ENCODE data around the gene ROM1.
"Not testable (repeated sequence)": the region's sequence is repeated elsewhere in the genome, so short reads cannot be mapped to it uniquely, and the experiment has no call there.

The ROM1 gene

GRCh38 chr11:62646825-62647608, 34.0 kb downstream of the ROM1 start:
- no peaks in the 10 kb centered on the region for H3K27me3 ChIP-seq
- H3K9me3 ChIP-seq (replicated peaks in 1 of 11): no peaks in the 10 kb centered on the region
- H3K27ac ChIP-seq: peak overlapping the region in 3 of 11 experiments; percentile 15 to 98 (median 22); a peak in 3 of 22 replicates
- peak overlapping the region in 8 of 11 experiments; percentile 42 to 100 (median 94); a peak in 15 of 22 replicates for H3K9ac ChIP-seq
- peaks cover 11 to 74% (median 53%) of the 10 kb centered on the region in 11 experiments; a peak in 19 of 22 replicates for H4K20me1 ChIP-seq
- H3K4me2 ChIP-seq: peak overlapping the region; percentile 53 to 91 (median 69)
- peaks cover 39 to 64% (median 55%) of the 10 kb centered on the region in 10 experiments for H3K4me1 ChIP-seq
- no peak for TF ChIP-seq Cebpa-rat (IDR thresholded peaks at IDR 0.05)
- peak overlapping the region in 7 of 10 experiments; percentile 51 to 99 (median 89); a peak in 9 of 20 replicates for H3K4me3 ChIP-seq
- peaks cover 53 to 80% (median 66%) of the 10 kb centered on the region in 11 experiments for H3K36me3 ChIP-seq

- no peaks in the 10 kb centered on the region for H3K27me3 ChIP-seq
- H3K9ac ChIP-seq: peak overlapping the region in 9 of 11 experiments; percentile 24 to 100 (median 92); a peak in 15 of 22 replicates
- H3K4me2 ChIP-seq: peak overlapping the region in 10 of 11 experiments; percentile 53 to 91 (median 69); a peak in 17 of 22 replicates
- H3K9me3 ChIP-seq (replicated peaks in 1 of 11): no peaks in the 10 kb centered on the region
- H3K36me3 ChIP-seq: peaks cover 47 to 74% (median 60%) of the 10 kb centered on the region in 11 experiments
- H3K4me1 ChIP-seq: peaks cover 43 to 63% (median 54%) of the 10 kb centered on the region in 10 experiments
- H3K27ac ChIP-seq: peak overlapping the region in 4 of 11 experiments; percentile 10 to 36 (median 18); a peak in 3 of 22 replicates
- H4K20me1 ChIP-seq: peaks cover 11 to 74% (median 47%) of the 10 kb centered on the region in 11 experiments; a peak in 19 of 22 replicates
- H3K4me3 ChIP-seq: no peak overlapping the region
- TF ChIP-seq Cebpa-rat (IDR thresholded peaks at IDR 0.05): no peak
Observed at GRCh38 chr11:62647609-62648005, 34.5 kb downstream of the ROM1 start.

- Histone ChIP-seq H3K9me3 (replicated peaks in 1 of 11) (no peaks in the 10 kb centered on the region), H3K9ac (peak overlapping the region in 9 of 11 experiments; percentile 24 to 100 (median 92); a peak in 14 of 22 replicates), H3K27me3 (no peaks in the 10 kb centered on the region), H3K4me1 (peaks cover 43 to 61% (median 51%) of the 10 kb centered on the region in 10 experiments), H3K36me3 (peaks cover 39 to 66% (median 52%) of the 10 kb centered on the region in 11 experiments), H3K4me3 (no peak overlapping the region), H3K27ac (peak overlapping the region in 1 of 11 experiments; percentile 36; a peak in 1 of 22 replicates), H3K4me2 (0 out of 22 replicates have a peak overlapping the region, but pooled peaks of 3 of the 11 experiments have one; percentile 4 to 72 (median 69)), H4K20me1 (peaks cover 11 to 68% (median 39%) of the 10 kb centered on the region in 11 experiments; a peak in 19 of 22 replicates)
- TF ChIP-seq Cebpa-rat (IDR thresholded peaks at IDR 0.05): no peak
Observed at GRCh38 chr11:62648185-62648966, 35.3 kb downstream of the ROM1 start.

GRCh38 chr11:62648967-62649364, 35.9 kb downstream of the ROM1 start:
- H4K20me1 ChIP-seq: peaks cover 11 to 62% (median 38%) of the 10 kb centered on the region in 11 experiments; a peak in 19 of 22 replicates
- peak overlapping the region in 7 of 11 experiments; percentile 2 to 51 (median 39); a peak in 7 of 22 replicates for H3K9ac ChIP-seq
- H3K27me3 ChIP-seq: no peaks in the 10 kb centered on the region
- H3K9me3 ChIP-seq (replicated peaks in 1 of 11): no peaks in the 10 kb centered on the region
- H3K36me3 ChIP-seq: peaks cover 34 to 60% (median 46%) of the 10 kb centered on the region in 11 experiments
- H3K4me2 ChIP-seq: no peak overlapping the region
- H3K27ac ChIP-seq: peak overlapping the region in 1 of 11 experiments; percentile 7; a peak in 1 of 22 replicates
- peaks cover 44 to 61% (median 52%) of the 10 kb centered on the region in 10 experiments for H3K4me1 ChIP-seq
- H3K4me3 ChIP-seq: no peak overlapping the region
- no peak for TF ChIP-seq Cebpa-rat (IDR thresholded peaks at IDR 0.05)

GRCh38 chr11:62649486-62649885, 36.4 kb downstream of the ROM1 start:
- H3K4me2 ChIP-seq: no peak overlapping the region
- peak overlapping the region in 5 of 11 experiments; percentile 2 to 51 (median 27); a peak in 4 of 22 replicates for H3K9ac ChIP-seq
- H3K4me1 ChIP-seq: peaks cover 47 to 62% (median 54%) of the 10 kb centered on the region in 10 experiments
- H4K20me1 ChIP-seq: peaks cover 8 to 57% (median 35%) of the 10 kb centered on the region in 11 experiments; a peak in 19 of 22 replicates
- no peak overlapping the region for H3K4me3 ChIP-seq
- peaks cover 28 to 55% (median 41%) of the 10 kb centered on the region in 11 experiments for H3K36me3 ChIP-seq
- H3K27me3 ChIP-seq: no peaks in the 10 kb centered on the region
- no peak for TF ChIP-seq Cebpa-rat (IDR thresholded peaks at IDR 0.05)
- no peak overlapping the region; a peak in 1 of 22 replicates for H3K27ac ChIP-seq
- no peaks in the 10 kb centered on the region for H3K9me3 ChIP-seq (replicated peaks in 1 of 11)

GRCh38 chr11:62650283-62650682, 37.2 kb downstream of the ROM1 start:
- not testable (repeated sequence) for H3K4me2 ChIP-seq; H3K27me3 ChIP-seq; H3K27ac ChIP-seq; H3K4me3 ChIP-seq; H3K9me3 ChIP-seq (replicated peaks in 1 of 11)
- Histone ChIP-seq H3K9ac (0 out of 22 replicates have a peak overlapping the region, but pooled peaks of 4 of the 11 experiments have one; percentile 4 to 92 (median 31)), H4K20me1 (peaks cover 5 to 49% (median 30%) of the 10 kb centered on the region in 11 experiments; a peak in 18 of 22 replicates), H3K36me3 (peaks cover 26 to 48% (median 35%) of the 10 kb centered on the region in 11 experiments), H3K4me1 (peaks cover 41 to 56% (median 49%) of the 10 kb centered on the region in 10 experiments)

GRCh38 chr11:62652161-62653006, 39.3 kb downstream of the ROM1 start:
- Histone ChIP-seq H3K4me2 (peak overlapping the region; percentile 85 to 98 (median 93)), H3K9ac (peak overlapping the region; percentile 92 to 99 (median 96)), H3K4me3 (peak overlapping the region; percentile 72 to 97 (median 91)), H3K9me3 (replicated peaks in 1 of 11) (no peaks in the 10 kb centered on the region), H3K36me3 (peaks cover 25 to 43% (median 33%) of the 10 kb centered on the region in 11 experiments), H3K4me1 (peaks cover 29 to 45% (median 38%) of the 10 kb centered on the region in 10 experiments), H3K27me3 (no peaks in the 10 kb centered on the region), H3K27ac (peak overlapping the region; percentile 81 to 96 (median 92)), H4K20me1 (peaks cover 0 to 37% (median 22%) of the 10 kb centered on the region in 11 experiments; a peak in 18 of 22 replicates)
- TF ChIP-seq Cebpa-rat (IDR thresholded peaks at IDR 0.05): no peak

All from BLaER1 treated with 17β-estradiol and CSF1 and Interleukin-3, amounts not matched to agents 10 nM and 100 nM (cell line).